Muscle layer of colon (tissue), 2 donors: Measurements from ENCODE around the gene FBXW11.
A peak's percentile ranks its signal among the peaks of the same experiment; 100 is the strongest.

Experiments
- H3K27ac ChIP-seq: one replicate; pipeline ENCODE4 v1.7.0; 2013; ENCODE audit warnings: low read depth, mild to moderate bottlenecking, low read length, moderate library complexity
- H3K27me3 ChIP-seq, 2 donors: one replicate each; pipeline ENCODE4 v1.7.0; 2013; ENCODE audit warnings: low read length in 2 of 2, mild to moderate bottlenecking in 2 of 2; ENCODE audit not compliant: insufficient read depth in 2 of 2, control insufficient read depth in 1 of 2
- H3K36me3 ChIP-seq: one replicate; pipeline ENCODE4 v1.7.0; 2013; ENCODE audit warnings: mild to moderate bottlenecking, low read length; ENCODE audit not compliant: insufficient read depth
- H3K4me1 ChIP-seq: one replicate; pipeline ENCODE4 v1.7.0; 2013; ENCODE audit warnings: mild to moderate bottlenecking, low read length; ENCODE audit not compliant: insufficient read depth
- H3K4me3 ChIP-seq, 2 donors: one replicate each; pipeline ENCODE4 v1.7.0; 2013; ENCODE audit warnings: low read length in 2 of 2, low read depth in 1 of 2, mild to moderate bottlenecking in 1 of 2, moderate library complexity in 1 of 2
- H3K9ac ChIP-seq: one replicate; pipeline ENCODE4 v1.7.0; 2013; ENCODE audit warnings: low read length
- H3K9me3 ChIP-seq: one replicate; pipeline ENCODE4 v1.7.0; 2013; ENCODE audit warnings: mild to moderate bottlenecking, low read length
- donor health status: abdominal sarcoma.
- donor health status: Adenocarcinoma of cecum.

FBXW11 gene

DNA sequence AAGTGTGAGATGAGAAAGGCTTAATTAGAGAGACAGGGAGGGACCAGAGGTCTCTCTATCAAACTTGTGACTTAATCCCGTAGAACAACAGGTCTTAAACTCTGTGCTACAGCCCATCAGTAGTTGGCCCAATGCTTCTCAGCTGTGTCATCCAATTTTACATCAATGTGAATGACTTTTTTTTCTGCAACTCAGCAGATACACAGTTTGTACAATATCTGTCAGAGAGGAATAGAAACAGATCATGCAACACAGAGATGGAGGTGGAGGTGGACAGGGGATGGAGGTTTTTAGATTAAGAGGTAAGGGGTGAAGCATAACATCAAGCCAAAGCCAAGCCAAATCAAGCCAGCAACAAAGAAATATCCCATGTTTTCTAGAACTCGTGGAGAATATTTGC, 43.0 kb downstream of the FBXW11 start:
- Histone ChIP-seq H3K36me3 (no peaks in the 10 kb centered on the region), H3K9me3 (no peaks in the 10 kb centered on the region), H3K4me1 (peaks cover 49% of the 10 kb centered on the region), H3K27ac (no peak overlapping the region), H3K4me3 (no peak overlapping the region), H3K9ac (no peak overlapping the region), H3K27me3 (no peaks in the 10 kb centered on the region)

DNA sequence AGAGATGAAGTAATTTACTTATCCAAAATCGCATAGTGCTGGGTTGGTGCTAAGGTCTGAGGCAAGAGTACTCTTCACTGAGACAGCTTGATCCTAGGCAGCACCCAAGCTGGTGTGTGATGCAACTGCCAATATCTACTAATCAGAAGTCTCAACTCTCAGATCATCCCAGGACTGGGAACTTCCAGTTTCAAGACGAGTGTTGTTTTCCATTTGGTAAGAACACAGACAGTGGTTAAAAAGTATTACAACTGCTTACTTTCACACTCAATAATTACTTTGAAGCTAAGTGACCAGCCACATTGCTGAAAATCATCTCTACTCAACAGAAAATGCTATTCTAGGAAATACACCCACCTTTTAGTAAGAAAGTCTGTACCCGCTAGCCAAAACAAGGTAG, 45.3 kb downstream of the FBXW11 start:
- H3K4me1 ChIP-seq, result peaks cover 60% of the 10 kb centered on the region
- H3K9me3 ChIP-seq, result no peaks in the 10 kb centered on the region
- no peak overlapping the region for H3K9ac ChIP-seq
- H3K27me3 ChIP-seq, result no peaks in the 10 kb centered on the region
- H3K4me3 ChIP-seq, result no peak overlapping the region
- H3K27ac ChIP-seq, result no peak overlapping the region
- H3K36me3 ChIP-seq, result no peaks in the 10 kb centered on the region

DNA sequence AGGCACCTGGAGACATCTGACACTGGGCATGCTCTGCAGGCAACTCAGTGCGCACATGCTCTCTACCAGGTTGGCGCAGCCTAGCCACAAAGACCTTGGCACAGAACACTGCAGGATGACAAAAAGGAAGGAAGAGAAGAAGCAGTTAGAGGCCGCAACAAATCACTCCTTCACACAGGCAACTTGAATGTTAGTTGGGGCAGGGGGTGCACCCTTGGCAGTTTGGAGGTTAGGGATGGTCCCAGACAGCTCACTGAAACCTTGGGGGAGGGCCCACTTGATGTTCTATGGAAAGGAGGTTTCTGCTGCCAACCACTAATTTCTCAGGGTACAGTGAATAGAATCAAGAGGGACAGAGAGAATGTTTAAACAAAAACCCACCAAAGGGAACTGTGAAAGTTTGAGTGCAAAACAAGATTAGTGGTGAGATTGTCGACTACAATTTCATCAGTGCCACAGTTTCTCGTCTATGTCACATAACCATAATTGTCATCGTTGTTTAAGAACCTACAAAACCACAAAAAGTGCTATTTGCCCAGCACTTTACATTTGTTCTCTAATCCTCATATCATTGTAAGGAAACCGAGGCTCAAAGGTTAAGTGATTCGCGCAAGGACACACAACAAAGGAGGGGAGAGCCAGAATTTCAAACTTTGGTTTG, 48.7 kb downstream of the FBXW11 start:
- Histone ChIP-seq H3K36me3 (no peaks in the 10 kb centered on the region), H3K4me1 (peaks cover 68% of the 10 kb centered on the region), H3K4me3 (no peak overlapping the region), H3K27me3 (no peaks in the 10 kb centered on the region), H3K9ac (no peak overlapping the region), H3K27ac (no peak overlapping the region), H3K9me3 (no peaks in the 10 kb centered on the region)

DNA sequence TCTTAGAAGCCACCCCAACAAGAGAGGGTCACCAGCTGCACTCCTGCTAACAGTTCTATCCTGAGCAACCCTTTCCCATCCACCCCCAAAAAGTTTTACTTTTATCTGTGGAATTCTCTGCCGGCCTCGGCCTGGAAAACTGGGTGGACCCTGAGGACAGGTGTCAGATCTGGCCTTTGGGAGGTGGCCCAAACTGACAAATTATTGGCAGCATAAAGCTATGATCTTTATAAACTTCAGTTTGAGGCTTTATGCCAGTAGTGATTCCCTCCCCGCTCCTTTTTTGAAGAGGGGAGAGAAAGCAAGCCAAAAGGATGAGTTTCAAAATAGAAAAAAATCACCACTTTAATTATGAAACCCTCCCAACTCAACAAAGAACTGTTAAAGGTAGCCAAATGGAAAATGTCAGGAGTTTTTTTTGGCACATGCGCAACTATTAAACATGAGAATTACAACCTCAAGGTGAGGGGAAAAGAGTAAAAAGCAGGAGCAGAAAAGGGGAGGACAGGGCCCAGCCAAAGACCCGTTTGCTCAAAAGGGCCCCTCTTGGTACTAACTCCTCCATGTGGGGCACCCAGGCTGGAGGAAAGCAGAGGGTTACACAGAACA, 49.4 kb downstream of the FBXW11 start:
- Histone ChIP-seq H3K4me1 (peaks cover 66% of the 10 kb centered on the region), H3K9ac (no peak overlapping the region), H3K27ac (peak overlapping the region; percentile 12), H3K27me3 (no peaks in the 10 kb centered on the region), H3K36me3 (no peaks in the 10 kb centered on the region), H3K9me3 (no peaks in the 10 kb centered on the region), H3K4me3 (no peak overlapping the region)

DNA sequence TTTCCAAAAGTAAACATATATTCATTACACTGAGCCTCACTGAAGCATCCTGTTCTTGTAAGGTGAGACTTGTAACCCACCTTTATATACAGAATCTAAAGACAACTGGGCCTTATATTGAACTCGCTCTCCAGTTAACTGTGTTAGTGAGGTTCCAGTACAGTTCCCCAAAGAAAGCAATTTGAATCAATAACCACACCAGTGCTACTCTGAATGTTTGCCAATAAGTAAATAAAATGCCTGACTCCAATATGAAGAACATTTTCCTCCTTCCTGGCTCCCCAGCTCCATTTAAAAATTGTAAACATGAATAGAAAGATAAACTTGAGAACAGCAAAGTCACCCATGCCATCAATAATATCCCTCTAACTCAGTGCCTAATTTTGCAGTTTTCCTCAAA, 50.1 kb downstream of the FBXW11 start:
- Histone ChIP-seq H3K4me1 (peaks cover 65% of the 10 kb centered on the region), H3K27me3 (no peaks in the 10 kb centered on the region), H3K9ac (no peak overlapping the region), H3K4me3 (no peak overlapping the region), H3K27ac (peak overlapping the region; percentile 12), H3K9me3 (no peaks in the 10 kb centered on the region), H3K36me3 (no peaks in the 10 kb centered on the region)

DNA sequence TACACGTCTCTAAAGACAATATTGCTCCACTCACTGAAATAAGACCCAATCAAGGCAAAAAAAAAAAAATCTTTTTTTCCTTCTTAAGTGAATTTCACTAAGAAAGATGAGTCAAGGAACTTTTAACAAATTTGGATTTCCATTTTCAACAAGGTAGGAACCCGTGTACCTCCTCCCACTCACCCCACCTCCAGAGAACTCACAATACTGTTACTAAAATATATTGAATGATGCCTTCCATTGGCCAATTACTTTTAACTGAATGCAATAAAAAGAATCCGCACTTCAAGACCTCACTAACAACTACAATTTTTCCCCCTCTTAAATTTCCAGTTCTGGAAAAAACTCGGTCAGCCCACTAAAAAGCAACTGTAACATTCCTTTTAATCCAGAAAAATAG, 50.7 kb downstream of the FBXW11 start:
- H3K27me3 ChIP-seq, result no peaks in the 10 kb centered on the region
- H3K36me3 ChIP-seq, result no peaks in the 10 kb centered on the region
- no peak overlapping the region for H3K9ac ChIP-seq
- H3K27ac ChIP-seq, result no peak overlapping the region
- H3K4me3 ChIP-seq, result no peak overlapping the region
- no peaks in the 10 kb centered on the region for H3K9me3 ChIP-seq
- H3K4me1 ChIP-seq, result peaks cover 60% of the 10 kb centered on the region

DNA sequence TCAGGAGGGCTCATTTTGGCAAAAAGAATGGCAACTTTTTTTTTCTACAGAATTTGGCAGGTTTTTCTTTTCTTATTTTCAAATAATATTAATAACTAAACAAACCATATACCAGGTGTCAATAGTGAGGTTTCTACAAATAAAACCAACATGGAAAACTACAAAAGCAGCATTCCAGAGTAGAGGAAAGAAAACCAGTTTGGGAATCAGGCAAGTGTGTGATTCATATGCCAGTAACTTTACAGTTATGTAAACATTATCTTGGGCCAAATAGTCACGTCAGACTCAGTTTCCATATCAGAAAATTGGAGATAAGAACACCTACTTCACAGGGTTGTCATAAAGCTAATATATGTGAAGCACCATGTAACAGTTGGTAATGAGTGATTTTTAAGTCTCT, 51.7 kb downstream of the FBXW11 start:
- H3K27ac ChIP-seq, result no peak overlapping the region
- H3K9me3 ChIP-seq, result no peaks in the 10 kb centered on the region
- H3K27me3 ChIP-seq, result no peaks in the 10 kb centered on the region
- no peaks in the 10 kb centered on the region for H3K36me3 ChIP-seq
- H3K4me1 ChIP-seq, result peaks cover 59% of the 10 kb centered on the region
- no peak overlapping the region for H3K4me3 ChIP-seq
- H3K9ac ChIP-seq, result no peak overlapping the region

DNA sequence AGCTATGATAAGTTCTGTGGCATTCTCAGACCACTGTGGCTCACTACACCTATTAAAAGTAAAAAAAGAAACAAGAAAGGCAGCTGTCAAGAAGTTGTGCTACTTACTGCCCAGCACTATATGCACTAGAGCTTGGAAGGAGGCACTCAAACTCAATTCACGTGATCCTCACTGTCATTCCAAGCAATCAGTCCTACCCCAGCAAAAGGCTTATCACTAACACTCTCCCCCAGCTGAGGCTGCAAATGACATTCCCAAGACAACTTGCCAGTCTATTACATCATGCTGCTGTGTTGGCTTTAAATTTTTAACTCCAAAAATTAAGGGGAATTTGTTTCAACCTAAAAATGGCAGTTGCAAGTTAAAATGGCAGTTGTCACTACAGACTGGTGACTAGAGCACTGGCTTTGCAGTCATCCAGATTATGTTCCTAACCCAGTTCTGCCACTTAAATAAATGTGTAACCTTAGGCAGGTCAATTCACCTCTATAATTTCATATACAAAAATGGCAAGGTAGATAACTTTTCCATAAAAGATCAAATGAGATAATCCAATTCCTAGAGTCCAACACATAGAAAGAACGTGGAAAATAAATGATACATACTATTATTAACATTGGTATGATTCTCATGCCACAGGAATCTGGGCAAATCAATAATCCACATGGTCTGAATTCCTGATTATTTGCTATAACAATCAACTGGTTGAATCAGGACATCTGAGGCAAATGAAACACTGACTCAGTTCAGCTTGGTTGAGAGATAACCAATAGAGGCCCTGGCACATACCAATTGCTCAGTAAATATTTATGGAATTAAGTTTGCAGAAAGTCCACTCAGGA, 52.4 kb downstream of the FBXW11 start:
- Histone ChIP-seq H3K36me3 (no peaks in the 10 kb centered on the region), H3K27ac (no peak overlapping the region), H3K27me3 (no peaks in the 10 kb centered on the region), H3K9ac (no peak overlapping the region), H3K4me1 (peaks cover 57% of the 10 kb centered on the region), H3K9me3 (no peaks in the 10 kb centered on the region), H3K4me3 (no peak overlapping the region)

DNA sequence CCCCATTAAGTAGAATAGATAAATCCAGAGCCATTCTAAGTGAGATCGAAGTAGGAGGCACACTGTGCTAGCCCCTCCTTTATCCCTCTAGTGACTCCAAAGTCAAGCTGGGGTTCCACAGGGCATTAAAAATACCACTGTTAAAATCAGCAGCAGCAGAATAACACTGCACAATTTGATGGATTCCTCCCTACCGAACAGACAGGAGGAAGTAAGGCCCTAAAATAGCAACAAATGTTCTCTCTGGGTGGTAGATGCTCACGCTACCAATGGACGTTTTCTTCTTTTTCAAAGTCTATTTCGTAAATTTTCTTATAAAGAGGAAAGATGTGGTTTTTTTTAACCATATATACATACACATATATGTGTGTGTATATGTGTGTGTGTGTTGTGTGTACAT, 54.4 kb downstream of the FBXW11 start:
- no peaks in the 10 kb centered on the region for H3K36me3 ChIP-seq
- H3K27ac ChIP-seq, result no peak overlapping the region
- H3K4me1 ChIP-seq, result peaks cover 39% of the 10 kb centered on the region
- no peaks in the 10 kb centered on the region for H3K9me3 ChIP-seq
- H3K4me3 ChIP-seq, result no peak overlapping the region
- H3K9ac ChIP-seq, result no peak overlapping the region
- H3K27me3 ChIP-seq, result no peaks in the 10 kb centered on the region

DNA sequence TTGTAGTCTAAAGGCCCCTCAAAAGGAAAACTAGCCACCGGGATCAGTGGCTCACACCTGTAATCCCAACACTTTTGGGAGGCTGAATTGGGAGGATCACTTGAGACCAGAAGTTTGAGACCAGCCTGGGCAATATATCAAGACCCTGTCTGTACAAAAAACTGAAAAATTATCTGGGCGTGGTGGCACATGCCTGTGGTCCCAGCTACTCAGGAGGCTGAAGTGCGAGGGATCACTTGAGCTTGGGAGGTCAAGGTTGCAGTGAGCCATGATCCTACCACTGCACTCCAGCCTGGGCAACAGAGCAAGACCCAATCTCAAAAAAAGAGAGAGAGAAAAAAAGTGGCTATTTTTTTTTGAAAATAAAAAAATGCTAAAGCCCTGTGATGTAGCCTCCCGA, 55.2 kb downstream of the FBXW11 start:
- Histone ChIP-seq H3K4me1 (peaks cover 31% of the 10 kb centered on the region), H3K9ac (no peak overlapping the region), H3K4me3 (no peak overlapping the region), H3K9me3 (no peaks in the 10 kb centered on the region), H3K36me3 (no peaks in the 10 kb centered on the region), H3K27me3 (no peaks in the 10 kb centered on the region), H3K27ac (no peak overlapping the region)

DNA sequence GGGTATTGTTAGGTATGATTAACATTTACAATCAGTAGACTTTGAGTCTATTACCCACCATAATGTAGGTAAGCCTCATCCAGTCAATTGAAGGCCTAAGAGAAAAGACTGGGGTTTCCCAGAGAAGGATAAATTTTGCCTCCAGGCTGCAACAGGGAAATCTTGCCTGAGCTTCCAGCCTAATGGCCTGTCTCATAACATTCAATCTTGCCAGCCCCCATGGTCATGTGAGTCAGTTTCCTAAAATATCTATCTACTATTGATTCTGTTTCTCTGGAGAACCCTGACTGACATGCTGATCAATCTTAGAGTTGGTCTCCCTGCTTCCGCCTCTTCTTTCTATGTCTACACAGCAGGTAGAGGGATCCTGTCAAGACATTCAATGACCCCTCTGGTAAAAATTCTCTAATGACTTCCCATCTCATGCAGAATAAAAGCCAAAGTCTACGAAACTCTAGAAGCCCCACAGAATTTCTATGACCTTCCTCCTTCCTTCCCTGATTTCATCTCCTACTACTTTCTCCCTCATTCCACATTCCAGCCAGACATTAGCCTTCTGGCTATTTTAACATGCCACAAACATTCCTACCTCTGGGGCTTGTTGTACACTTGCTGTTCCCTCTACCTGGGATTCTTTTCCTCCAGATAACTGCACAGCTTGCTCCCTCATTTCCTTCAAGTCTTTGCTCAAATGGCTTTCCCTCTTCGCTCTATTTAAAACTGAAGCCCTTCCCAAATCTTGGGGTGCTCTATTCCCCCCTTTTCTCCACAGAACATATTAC, 60.2 kb downstream of the FBXW11 start:
- H3K36me3 ChIP-seq, result no peaks in the 10 kb centered on the region
- no peak overlapping the region for H3K27ac ChIP-seq
- H3K27me3 ChIP-seq, result no peaks in the 10 kb centered on the region
- H3K4me3 ChIP-seq, result no peak overlapping the region
- no peaks in the 10 kb centered on the region for H3K9me3 ChIP-seq
- H3K4me1 ChIP-seq, result peaks cover 10% of the 10 kb centered on the region
- H3K9ac ChIP-seq, result no peak overlapping the region
